Hepatocyte (in vitro differentiated cells): ENCODE results near the gene NRG3. TPM values are rescaled to one million over a fixed set of nuclear protein-coding genes. Genes with fewer than 3 reads are reported as not detected.

Source experiments
- DNase-seq: peaks from one replicate; pipeline ENCODE4 v3.0.0-alpha.2; 2016; ENCODE audit warnings: low spot score
- H2AFZ ChIP-seq: fragments of 200-600 bp; sonication (generic); 2 replicates; pipeline ENCODE4 v1.6.0; 2016; ENCODE audit warnings: antibody characterized with exemption, mild to moderate bottlenecking
- H3K27ac ChIP-seq: fragments of 200-600 bp; sonication (generic); 2 replicates; pipeline ENCODE4 v1.5.1; 2016; ENCODE audit warnings: mild to moderate bottlenecking
- H3K27me3 ChIP-seq: fragments of 200-600 bp; sonication (generic); 2 replicates; pipeline ENCODE4 v1.6.1; 2016
- H3K36me3 ChIP-seq: fragments of 200-600 bp; sonication (generic); replicated peaks from 2 replicates; pipeline ENCODE4 v1.5.1; 2016; ENCODE audit warnings: low read depth; ENCODE audit not compliant: insufficient read depth
- H3K4me1 ChIP-seq: fragments of 200-600 bp; sonication (generic); 2 replicates; pipeline ENCODE4 v1.5.1; 2016; ENCODE audit warnings: mild to moderate bottlenecking, moderate library complexity; ENCODE audit not compliant: insufficient read depth
- H3K4me2 ChIP-seq: fragments of 200-600 bp; sonication (generic); 2 replicates; pipeline ENCODE4 v1.6.0; 2016
- H3K4me3 ChIP-seq: fragments of 200-600 bp; sonication (generic); 2 replicates; pipeline ENCODE4 v1.5.1; 2016; ENCODE audit warnings: mild to moderate bottlenecking
- H3K79me2 ChIP-seq: fragments of 200-600 bp; sonication (generic); 2 replicates; pipeline ENCODE4 v1.6.0; 2017; ENCODE audit warnings: mild to moderate bottlenecking
- H3K9me2 ChIP-seq: fragments of 200-600 bp; sonication (generic); replicated peaks from 2 replicates; pipeline ENCODE4 v1.6.0; 2017; ENCODE audit warnings: mild to moderate bottlenecking; ENCODE audit not compliant: insufficient read depth
- H3K9me3 ChIP-seq: fragments of 200-600 bp; sonication (generic); 2 replicates; pipeline ENCODE4 v1.5.1; 2016; ENCODE audit warnings: low read depth, mild to moderate bottlenecking
- H4K20me1 ChIP-seq: fragments of 200-600 bp; sonication (generic); 2 replicates; pipeline ENCODE4 v1.6.0; 2016; ENCODE audit warnings: mild to moderate bottlenecking; ENCODE audit not compliant: insufficient read depth, poor library complexity, severe bottlenecking
- CTCF ChIP-seq: fragments of 200-600 bp; sonication (generic); IDR thresholded peaks from 2 replicates; pipeline ENCODE4 v1.5.1; 2016; ENCODE audit warnings: antibody characterized with exemption, mild to moderate bottlenecking; ENCODE audit not compliant: poor library complexity
- EZH2 ChIP-seq: fragments of 200-600 bp; sonication (generic); IDR thresholded peaks from 2 replicates; pipeline ENCODE4 v1.6.1; 2016; ENCODE audit warnings: antibody characterized with exemption, mild to moderate bottlenecking, borderline replicate concordance
- EZH2phosphoT487 ChIP-seq: fragments of 200-600 bp; sonication (generic); IDR thresholded peaks from one replicate; pipeline ENCODE4 v1.6.1; 2018; ENCODE audit warnings: antibody characterized with exemption, mild to moderate bottlenecking, low read depth, moderate library complexity; ENCODE audit not compliant: unreplicated experiment, severe bottlenecking
- WGBS: methylation state at CpG from one replicate; pipeline ENCODE4 v1.1.6; 2016; ENCODE audit warnings: low lambda C conversion rate; ENCODE audit errors: missing lambda C conversion rate; 5-methylcytosine and 5-hydroxymethylcytosine counted together
- polyA plus RNA-seq: library from polyadenylated mRNA; unstranded; fragments of >200 nt; fragmentation: Nextera tagmentation; extraction: Ambion mirVana; gene quantifications from 2 replicates; pipeline ENCODE4 v1.2.1, GENCODE V29; 2016
- total RNA-seq: library from RNA; depleted of rRNA; stranded (reverse); fragments of >200 nt; gene quantifications from 2 replicates; pipeline ENCODE4 v1.2.3, GENCODE V29; 2014

NRG3 gene
- total and polyA plus RNA-seq, 2 experiments from 2014 or later, result 0.57 to 2.0 TPM

GRCh38 chr10:81996927-81997326 lies 121.9 kb downstream of the NRG3 start:
- no peak for DNase-seq
- TF ChIP-seq EZH2, result no peak
- no peak for TF ChIP-seq EZH2phosphoT487
- no peak for TF ChIP-seq CTCF
- 84% methylated on average over 3 of the region's 3 CpGs for WGBS

GRCh38 chr10:82020999-82021398 lies 146.0 kb downstream of the NRG3 start:
- no peak overlapping the region for H3K27ac ChIP-seq
- no peak for TF ChIP-seq EZH2phosphoT487
- TF ChIP-seq CTCF, result no peak
- TF ChIP-seq EZH2, result no peak
- no peak overlapping the region for H2AFZ ChIP-seq
- 68% methylated on average over 4 of the region's 4 CpGs for WGBS
- no peaks in the 10 kb centered on the region for H3K27me3 ChIP-seq
- H4K20me1 ChIP-seq, result no peaks in the 10 kb centered on the region
- no peaks in the 10 kb centered on the region for H3K36me3 ChIP-seq
- H3K4me3 ChIP-seq, result no peak overlapping the region
- no peak for DNase-seq
- no peak overlapping the region for H3K4me2 ChIP-seq
- H3K9me3 ChIP-seq, result no peaks in the 10 kb centered on the region
- no peaks in the 10 kb centered on the region for H3K79me2 ChIP-seq
- H3K4me1 ChIP-seq, result no peaks in the 10 kb centered on the region
- H3K9me2 ChIP-seq, result no peaks in the 10 kb centered on the region

More at GRCh38 chr10:81996927-81997326, 121.9 kb downstream of the NRG3 start:
- no peaks in the 10 kb centered on the region for H3K36me3 ChIP-seq
- no peaks in the 10 kb centered on the region for H3K79me2 ChIP-seq
- H3K9me2 ChIP-seq, result no peaks in the 10 kb centered on the region
- no peak overlapping the region for H3K27ac ChIP-seq
- H3K4me3 ChIP-seq, result no peak overlapping the region
- H4K20me1 ChIP-seq, result no peaks in the 10 kb centered on the region
- no peaks in the 10 kb centered on the region for H3K4me1 ChIP-seq
- no peaks in the 10 kb centered on the region for H3K27me3 ChIP-seq
- no peak overlapping the region for H3K4me2 ChIP-seq
- H3K9me3 ChIP-seq, result no peaks in the 10 kb centered on the region
- no peak overlapping the region for H2AFZ ChIP-seq

- H3K27ac ChIP-seq, result no peak overlapping the region
- no peak overlapping the region for H2AFZ ChIP-seq
- no peaks in the 10 kb centered on the region for H3K9me2 ChIP-seq
- no peaks in the 10 kb centered on the region for H3K79me2 ChIP-seq
- H3K9me3 ChIP-seq, result no peaks in the 10 kb centered on the region
- H3K4me2 ChIP-seq, result no peak overlapping the region
- H3K27me3 ChIP-seq, result no peaks in the 10 kb centered on the region
- TF ChIP-seq EZH2, result no peak
- TF ChIP-seq CTCF, result no peak
- TF ChIP-seq EZH2phosphoT487, result no peak
- no peaks in the 10 kb centered on the region for H4K20me1 ChIP-seq
- H3K4me1 ChIP-seq, result no peaks in the 10 kb centered on the region
- no peak for DNase-seq
- 78% methylated on average over 1 of the region's 1 CpG for WGBS
- H3K4me3 ChIP-seq, result no peak overlapping the region
- H3K36me3 ChIP-seq, result no peaks in the 10 kb centered on the region
These were observed 152.7 kb downstream of the NRG3 start for GRCh38 chr10:82027711-82028110.

GRCh38 chr10:82037076-82037475 lies 162.1 kb downstream of the NRG3 start:
- H3K27ac ChIP-seq, result no peak overlapping the region
- no peak overlapping the region for H3K4me3 ChIP-seq
- H3K4me1 ChIP-seq, result no peaks in the 10 kb centered on the region
- no peaks in the 10 kb centered on the region for H3K27me3 ChIP-seq
- H3K79me2 ChIP-seq, result no peaks in the 10 kb centered on the region
- H2AFZ ChIP-seq, result no peak overlapping the region
- H3K4me2 ChIP-seq, result no peak overlapping the region
- no peaks in the 10 kb centered on the region for H3K9me2 ChIP-seq
- no peaks in the 10 kb centered on the region for H4K20me1 ChIP-seq
- no peaks in the 10 kb centered on the region for H3K36me3 ChIP-seq
- no peaks in the 10 kb centered on the region for H3K9me3 ChIP-seq
- DNase-seq, result no peak
- TF ChIP-seq EZH2 (no peak), EZH2phosphoT487 (no peak), CTCF (no peak)
